Stimulated activated CD8-positive, alpha-beta memory T cell treated with anti-CD3 and anti-CD28 coated beads, Interleukin-12 subunit alpha, Interleukin-12 subunit beta, amount 100 ng/mL, for 24 hours (primary cell): Measurements from ENCODE around the gene YY1.
A peak's percentile ranks its signal among the peaks of the same experiment; 100 is the strongest.
"Not testable (repeated sequence)": the region's sequence is repeated elsewhere in the genome, so short reads cannot be mapped to it uniquely, and the experiment has no call there.

Source experiments
- DNase-seq: peaks from one replicate; pipeline ENCODE4 v3.0.0-alpha.2; 2020; ENCODE audit errors: extremely low read depth

Gene YY1

GRCh38 chr14:100238419-100239210 lies at the start of gene YY1:
Gene YY1 (plus strand): TSS chr14:100239144. CDS start chr14:100239245, 101 bp downstream.
- DNase-seq = peak; percentile 99

DNA sequence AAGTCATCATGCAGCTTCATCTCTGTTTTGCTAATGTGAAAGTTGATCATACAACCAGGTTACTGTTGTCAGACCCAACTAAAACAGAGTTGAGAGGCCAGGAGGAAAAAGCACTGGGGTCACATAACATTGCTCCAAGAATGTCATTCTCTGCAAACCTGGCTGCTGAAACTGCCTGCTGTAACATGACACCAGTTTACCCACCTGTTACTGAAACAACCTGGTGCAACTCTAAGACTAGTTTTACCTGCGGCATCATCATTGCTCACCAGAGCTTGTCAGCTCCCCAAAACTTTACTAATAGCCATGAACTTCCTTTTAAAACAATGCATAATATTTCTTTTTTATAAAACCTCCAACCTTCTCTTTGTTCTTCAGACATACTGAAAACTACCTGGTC lies 48.8 kb upstream of the YY1 start:
- DNase-seq = no peak

DNA sequence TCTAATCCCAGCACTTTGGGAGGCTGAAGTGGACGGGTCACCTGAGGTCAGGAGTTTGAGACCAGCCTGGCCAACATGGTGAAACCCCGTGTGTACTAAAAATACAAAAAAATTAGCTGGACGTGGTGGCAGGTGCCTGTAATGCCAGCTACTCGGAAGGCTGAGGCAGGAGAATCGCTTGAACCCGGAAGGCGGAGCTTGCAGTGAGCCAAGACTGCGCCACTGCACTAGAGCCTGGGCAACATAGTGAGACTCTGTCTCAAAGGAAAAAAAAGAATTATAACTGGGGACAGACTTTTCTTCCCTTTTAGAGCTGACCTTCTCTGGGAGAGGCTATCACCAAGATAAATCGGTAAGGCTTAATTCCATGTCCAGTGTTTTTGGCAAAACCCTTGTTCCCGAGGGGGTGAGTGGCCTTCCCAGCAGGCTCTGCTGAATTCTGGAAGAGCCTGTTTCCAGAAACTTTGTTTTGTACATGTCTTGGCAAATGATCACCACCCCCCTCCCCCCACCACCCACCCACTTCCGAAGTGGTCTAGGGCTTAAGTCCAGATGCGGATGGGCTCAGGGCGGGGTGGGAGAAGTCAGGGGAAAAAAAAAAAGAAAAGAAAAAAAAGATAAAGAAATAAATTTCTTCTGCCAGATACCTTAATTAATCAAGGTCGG lies 47.2 kb upstream of the YY1 start:
- DNase-seq = no peak

GRCh38 chr14:100192250-100192671 lies 46.7 kb upstream of the YY1 start:
- DNase-seq = no peak

DNA sequence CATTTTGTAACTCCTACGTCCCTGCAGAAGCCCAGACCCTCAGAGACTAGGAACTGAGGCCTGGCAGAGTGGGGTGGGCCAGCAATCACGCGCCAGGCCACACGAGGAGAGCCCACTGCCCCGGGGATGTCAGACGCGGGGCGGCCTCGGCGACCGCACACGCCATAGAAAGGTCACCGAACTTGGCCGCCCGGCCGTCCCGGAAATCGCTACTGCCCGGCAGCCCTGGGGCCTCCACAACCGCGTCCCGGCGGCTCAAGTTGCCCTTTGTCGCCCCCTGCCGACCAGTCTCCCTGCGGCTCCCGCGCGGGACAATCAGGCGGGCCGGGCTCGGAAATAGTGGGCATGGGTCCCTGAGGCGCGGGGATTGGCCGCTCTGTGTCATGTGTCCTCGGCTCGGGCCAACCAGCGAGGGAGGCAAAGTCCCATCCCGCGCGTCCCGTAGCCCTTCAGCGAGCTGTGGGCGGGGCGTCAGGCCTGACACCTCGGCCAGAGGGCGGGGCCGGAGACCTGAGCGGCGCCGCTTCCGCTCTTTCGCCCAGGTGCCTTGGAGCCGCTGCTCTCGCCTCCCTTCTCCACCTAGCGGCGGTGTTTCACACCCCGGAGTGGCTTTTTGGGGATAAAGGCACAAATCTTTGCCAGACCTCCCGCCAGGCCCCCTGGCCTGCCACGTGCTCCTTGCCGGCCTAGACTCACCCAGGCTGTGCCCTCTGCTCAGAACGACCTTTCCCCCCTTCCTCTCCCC lies 46.1 kb upstream of the YY1 start:
- DNase-seq = peak; percentile 99

DNA sequence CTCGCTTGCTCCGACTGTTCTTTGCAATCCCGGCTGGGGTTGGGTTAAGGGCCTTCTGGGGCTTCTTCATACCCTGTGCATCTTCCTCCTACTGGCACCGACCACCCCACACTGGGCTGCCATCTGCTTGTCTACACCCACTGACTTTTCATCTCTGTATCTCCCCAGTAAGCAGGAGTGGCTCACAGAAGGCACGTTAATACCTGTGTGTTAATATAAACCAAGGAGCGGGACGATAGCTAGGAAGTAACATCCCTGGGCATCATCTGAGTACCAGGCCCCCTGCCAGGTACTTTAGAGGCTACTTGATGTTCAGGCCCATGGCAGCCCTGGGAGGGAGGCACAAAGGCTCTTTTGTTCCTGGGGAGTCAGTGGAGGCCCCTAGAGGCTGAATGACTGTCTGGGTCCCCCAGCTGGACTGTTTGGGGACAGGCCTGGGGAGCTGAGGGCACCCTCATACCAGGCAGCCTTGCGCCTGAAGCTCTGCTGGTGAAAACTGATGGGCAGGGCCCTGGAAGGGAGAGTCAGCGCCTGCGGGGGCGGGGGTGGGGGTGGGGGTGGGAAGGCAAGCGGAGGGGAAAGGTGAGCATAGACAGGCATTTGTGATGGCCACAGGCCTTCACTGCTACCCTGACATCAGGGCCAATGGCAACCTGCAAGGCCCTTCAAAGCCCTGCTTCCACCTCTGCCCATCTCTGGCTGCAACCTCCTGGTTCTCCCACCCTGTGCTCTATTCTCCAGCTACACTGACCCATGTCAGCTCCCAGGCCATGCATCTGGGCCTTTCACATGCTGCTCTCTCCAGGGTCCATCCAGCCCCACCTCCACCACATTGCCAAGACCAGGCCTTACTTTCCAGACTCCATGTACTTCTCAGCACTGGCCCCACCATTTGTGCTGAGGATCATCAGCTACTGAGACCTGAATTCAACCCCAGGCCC lies 45.3 kb upstream of the YY1 start:
- no peak for DNase-seq

GRCh38 chr14:100199240-100199860 lies 39.6 kb upstream of the YY1 start:
- no peak for DNase-seq

GRCh38 chr14:100200311-100200710 lies 38.6 kb upstream of the YY1 start:
- no peak for DNase-seq

GRCh38 chr14:100201701-100202100 lies 37.2 kb upstream of the YY1 start:
- no peak for DNase-seq

DNA sequence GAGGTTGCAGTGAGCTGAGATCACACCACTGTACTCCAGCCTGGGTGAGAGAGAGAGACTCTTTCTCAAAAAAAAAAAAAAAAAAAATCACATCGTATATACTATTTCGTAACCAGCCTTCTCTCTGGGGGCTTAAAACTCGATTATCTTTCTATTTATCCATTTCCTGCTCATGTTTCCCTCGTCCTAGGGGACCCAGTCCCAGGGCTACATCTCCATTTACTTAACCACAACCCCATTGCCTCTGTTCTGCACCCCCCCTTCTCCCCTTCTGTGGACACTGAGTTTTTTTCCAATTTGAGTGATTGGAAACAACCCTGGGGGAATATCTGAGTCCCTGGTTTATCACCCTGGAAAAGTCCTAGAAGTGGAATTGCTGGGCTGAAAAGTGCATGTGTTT lies 36.2 kb upstream of the YY1 start:
- no peak for DNase-seq

DNA sequence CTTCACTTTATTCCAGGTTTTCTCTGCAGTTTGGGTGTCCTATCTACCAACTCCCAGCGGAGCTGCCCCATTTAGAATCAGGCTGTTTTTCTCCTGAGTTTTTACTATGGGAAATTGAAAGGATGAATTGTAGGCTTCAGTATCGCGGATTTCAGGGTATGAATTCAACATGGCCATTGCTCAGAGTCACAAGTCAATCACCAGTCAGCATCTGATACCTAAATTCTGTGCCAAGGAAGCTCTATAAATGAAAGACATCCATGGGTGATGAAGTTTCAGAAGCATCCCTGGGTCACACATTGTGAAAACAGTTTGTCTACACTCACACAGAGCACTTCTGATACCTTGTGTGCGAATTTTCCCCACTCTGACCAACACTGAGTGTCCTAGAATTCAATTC lies 35.8 kb upstream of the YY1 start:
- DNase-seq = no peak

DNA sequence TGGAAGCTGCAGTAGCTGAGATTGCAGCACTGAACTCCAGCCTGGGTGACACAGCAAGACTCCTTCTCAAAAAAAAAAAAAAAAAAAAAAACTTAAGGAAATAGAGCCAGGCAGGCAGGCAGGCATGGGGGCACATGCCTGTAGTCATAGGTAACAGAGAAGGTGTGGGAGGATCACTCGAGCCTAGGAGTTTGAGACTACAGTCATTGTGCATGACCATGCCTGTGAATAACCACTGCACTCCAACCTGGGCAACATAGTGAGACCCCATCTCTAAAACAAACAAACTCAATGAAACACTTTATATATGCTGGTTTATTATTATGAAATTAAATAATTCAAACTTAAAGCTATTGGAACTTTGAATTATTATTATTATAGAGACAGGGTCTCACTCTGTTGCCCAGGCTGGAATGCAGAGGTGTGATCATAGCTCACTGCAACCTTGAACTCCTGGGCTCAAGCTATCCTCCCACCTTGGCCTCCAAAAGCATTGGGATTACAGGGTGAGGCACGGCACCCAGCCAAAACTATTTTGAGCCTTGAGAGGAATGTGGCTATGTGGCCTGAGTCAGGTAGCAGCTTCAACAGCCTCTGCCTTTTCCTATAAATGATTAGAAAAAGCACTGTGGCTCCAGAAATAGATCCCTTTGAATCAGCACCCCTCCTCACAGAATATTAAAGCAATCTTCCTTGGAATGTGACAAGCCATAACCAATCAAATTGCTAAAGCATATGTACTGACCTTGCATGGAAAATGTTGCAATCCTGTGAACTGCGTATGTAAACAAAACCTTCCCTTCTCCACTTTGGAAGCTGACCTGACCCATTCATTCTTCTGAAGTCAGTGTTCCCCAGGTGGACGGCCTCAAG lies 34.7 kb upstream of the YY1 start:
- DNase-seq = no peak

DNA sequence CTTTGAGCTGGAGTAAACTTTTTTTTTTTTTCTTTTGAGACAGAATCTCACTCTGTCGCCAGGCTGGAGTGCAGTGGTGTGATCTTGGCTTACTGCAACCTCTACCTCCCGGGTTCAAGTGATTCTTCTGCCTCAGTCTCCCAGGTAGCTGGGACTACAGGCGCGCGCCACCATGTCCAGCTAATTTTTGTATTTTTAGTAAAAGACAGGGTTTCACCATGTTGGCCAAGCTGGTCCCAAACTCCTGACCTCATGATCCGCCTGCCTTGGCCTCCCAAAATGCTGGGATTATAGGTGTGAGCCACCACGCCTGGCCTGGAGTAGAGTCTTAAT lies 34.1 kb upstream of the YY1 start:
- not testable (repeated sequence) for DNase-seq

DNA sequence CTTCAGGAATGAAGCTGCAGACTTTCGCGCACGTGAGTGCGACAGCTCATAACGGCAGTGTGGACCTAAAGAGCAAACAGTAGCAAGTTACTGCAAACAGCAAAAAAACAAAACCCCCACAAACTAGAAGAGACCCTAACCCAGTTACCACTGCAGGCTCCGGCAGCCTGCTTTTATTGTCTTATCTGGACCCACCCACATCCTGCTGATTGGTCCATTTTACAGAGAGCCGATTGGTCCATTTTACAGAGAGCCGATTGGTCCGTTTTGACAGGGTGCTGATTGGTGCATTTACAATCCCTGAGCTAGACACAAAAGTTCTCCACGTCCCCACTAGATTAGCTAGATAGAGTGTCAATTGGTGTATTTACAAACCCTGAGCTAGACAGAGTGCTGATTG lies 31.4 kb upstream of the YY1 start:
- DNase-seq = not testable (repeated sequence)

DNA sequence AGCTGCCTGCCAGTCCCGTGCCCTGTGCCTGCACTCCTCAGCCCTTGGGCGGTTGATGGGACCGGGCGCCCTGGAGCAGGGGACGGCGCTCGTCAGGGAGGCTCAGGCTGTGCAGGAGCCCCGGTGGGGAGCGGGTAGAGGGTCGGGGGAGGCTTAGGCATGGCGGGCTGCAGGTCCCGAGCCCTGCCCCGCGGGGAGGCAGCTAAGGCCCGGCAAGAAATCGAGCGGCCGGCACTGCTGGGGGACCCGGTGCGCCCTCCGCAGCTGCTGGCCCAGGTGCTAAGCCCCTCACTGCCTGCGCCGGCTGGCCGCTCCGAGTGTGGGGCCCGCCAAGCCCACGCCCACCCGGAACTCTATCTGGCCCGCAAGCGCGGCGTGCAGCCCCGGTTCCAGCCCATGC lies 30.8 kb upstream of the YY1 start:
- not testable (repeated sequence) for DNase-seq

GRCh38 chr14:100211366-100211765 lies 27.6 kb upstream of the YY1 start:
- DNase-seq = no peak

- DNase-seq = no peak
Measured at GRCh38 chr14:100211893-100212292, 27.1 kb upstream of the YY1 start.

DNA sequence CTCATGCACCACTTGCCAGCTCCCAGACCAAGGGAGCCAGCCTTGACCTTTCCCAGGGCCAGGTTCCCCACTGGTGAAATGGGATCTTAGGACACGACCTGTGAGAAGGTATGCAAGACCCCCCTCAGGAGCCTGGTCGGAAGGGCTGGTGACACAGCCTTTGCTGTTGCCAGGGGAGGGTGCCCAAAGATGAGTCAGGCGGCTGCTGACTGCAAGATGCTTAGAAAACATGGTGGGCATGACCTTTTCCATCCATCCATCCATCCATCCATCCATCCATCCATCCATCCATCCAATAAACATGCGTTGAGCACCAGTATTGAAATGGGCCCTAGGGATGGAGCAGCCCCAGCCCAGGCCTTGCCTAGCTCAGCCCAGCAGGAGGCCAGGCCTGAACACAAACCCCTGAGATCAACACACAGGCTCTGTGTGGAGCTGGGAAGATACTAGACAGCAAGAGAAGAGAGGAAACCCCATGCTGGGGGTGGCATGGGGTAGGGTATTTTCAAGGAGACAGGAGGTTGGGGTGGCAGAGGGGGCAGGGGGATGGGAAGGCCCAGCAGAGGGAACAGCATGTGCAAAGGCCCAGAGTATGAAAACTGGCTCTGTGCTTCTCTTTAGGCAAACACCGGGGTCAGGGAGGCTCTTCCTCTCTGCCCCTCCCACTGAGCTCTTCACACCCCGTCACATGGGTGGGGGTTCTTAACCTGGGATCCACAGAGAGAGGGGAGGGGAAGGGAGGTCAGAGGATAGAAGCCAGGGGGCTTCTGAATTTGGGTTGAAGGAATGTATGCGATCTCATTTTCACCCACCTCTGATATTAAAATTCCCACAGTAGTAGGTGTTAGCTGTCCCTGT lies 26.2 kb upstream of the YY1 start:
- no peak for DNase-seq

GRCh38 chr14:100213587-100213955 lies 25.4 kb upstream of the YY1 start:
- DNase-seq = no peak
